RKO (cell line): ENCODE data around the gene TRIM40.

Experiments
- DNase-seq: peaks from one replicate; pipeline ENCODE4 v3.0.0-alpha.2; 2016; ENCODE audit warnings: low spot score

Gene TRIM40

DNA sequence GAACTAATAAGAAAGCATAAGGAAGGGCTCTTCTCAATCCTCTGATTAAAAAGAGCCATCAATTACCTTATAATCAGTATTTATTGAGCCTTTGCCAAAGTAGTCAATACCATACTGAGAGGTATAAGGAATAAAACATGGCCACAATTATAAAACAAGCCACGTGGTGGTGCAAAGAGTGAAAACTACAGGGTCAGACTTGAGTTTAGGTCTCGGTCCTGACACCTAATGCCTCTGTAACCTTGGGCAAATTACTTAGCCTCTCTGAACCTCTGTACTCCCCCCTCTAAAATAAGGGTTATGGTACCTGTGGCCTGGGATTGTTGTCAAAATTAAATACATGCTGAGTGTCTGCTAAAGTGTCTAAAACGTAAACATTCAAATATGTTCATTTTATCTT lies 13.3 kb downstream of the TRIM40 start:
- DNase-seq, result no peak

- DNase-seq, result no peak
These were observed 14.1 kb downstream of the TRIM40 start for GRCh38 chr6:30149858-30150550.

DNA sequence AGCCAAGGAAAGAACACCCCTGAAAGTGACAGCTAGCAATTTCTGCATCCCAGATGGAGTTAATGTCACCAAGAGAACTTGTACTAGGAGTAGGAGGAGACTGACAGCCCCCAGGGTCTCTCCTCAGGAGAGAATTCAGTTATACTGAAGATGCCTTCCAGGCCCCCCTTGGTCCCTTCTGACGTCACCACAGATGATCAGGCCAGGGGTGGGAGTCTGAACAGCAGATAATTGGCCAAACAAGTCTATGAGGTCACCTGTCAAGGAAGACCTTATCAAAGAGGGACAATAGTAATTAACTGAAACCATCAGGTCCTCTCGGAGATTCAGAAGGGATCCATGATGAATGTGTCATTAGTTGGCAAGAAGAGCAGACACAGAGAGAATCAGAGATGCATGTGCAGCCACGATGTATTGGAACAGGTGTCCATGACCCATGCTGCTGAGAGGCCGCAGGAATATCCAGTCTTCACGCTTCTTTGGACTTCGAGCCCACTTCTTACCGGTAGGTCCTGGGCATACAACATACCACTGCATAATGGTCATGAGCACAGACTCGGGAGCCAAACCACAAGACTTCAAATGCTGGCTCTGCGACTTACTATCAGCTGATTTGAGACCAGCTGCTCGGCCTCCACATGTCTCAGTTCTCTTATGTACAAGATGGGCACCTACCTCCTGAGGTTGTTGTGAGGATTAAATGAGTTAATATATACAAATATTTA lies 14.9 kb downstream of the TRIM40 start:
- DNase-seq, result no peak

GRCh38 chr6:30151580-30151979 lies 15.6 kb downstream of the TRIM40 start:
- DNase-seq, result no peak

DNA sequence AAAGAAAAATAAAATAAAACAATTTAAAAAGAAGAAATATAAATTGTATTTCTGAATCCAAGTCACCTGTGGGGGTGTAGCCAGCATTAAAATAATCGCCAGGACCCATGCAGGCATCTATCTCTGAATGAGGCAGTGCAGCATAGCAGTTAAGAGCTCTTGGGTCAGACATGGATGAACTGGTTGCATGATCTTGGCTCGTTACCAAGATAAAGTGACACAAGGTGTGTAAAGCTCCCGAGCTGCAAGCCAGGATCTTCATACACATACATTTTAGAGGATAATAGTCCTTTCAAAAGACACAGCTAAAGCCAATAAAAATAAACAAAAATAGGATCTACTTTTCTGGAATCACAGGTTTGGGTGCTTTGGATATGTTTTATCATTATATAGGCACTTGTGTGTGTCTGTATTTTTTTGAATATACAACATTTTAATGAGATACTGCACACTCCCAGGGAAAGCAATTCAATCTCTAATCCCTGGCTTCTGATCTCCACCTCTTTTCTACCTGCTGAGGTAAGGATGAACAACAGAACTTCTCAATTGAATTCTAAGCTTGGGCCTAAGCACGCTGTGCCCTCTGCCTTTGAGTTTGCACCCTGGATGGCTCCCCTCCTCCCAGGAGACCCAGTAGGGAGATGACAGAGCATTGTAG lies 16.2 kb downstream of the TRIM40 start:
- DNase-seq, result no peak

GRCh38 chr6:30152910-30153610 lies 17.1 kb downstream of the TRIM40 start:
- DNase-seq, result no peak

DNA sequence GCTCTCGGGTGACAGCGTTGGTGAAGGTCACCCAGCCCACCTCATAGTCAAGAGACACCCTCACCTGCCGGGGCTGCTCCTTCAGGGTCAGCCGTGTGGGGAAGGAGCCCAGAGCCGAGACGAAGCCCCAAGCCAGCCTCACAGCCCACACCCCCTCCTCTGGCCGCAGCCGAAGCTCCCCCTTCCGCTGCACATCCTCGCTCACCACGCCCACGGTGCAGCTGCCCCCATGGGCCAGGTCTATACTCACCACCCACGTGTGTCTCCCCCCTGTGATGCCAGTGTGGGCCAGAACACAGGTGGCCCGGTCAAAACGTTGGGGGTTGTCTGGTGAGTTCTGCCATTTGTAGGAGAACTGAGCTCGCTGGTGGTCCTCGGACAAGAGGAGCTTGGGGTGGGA lies 18.1 kb downstream of the TRIM40 start:
- no peak for DNase-seq

DNA sequence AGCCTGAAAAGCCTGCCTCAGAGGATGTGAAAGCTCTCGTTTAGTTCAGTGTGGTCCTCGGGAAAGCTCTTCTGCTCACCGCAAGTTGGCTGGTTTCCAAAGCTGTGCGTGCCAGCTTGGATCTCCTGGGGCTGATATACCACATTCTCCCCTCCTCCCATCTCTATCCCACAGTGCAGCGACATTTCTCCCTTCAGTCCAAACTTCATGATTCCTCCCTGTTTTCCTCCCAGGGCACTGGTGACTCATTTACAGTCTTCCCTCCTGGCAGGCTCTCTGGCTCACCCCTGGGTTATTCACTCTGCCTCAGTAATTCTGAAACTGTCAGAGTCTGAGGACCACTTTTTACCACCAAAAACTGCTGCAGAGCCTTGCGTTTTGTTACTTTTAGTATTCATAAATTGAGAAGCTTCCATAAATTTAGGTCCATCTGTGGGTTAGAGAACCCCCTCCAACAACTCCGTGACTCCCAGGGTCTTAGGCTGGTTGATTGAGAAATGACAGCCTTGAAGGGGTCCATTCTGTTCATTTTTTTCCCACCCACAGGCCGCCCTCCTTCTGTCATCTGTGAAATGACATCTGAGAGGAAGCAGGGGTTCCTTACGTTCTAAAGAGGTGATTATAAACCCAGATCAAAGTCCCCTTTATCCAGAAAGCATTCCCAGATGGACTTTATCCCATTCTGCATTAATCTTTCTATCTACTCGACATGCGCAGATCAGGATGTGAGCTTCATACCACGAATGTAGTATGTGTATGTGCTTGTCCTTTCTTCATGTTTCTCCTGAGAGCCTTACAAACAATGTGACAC lies 19.0 kb downstream of the TRIM40 start:
- DNase-seq, result peak; percentile 64

GRCh38 chr6:30155520-30156261 lies 19.8 kb downstream of the TRIM40 start:
- DNase-seq, result no peak

DNA sequence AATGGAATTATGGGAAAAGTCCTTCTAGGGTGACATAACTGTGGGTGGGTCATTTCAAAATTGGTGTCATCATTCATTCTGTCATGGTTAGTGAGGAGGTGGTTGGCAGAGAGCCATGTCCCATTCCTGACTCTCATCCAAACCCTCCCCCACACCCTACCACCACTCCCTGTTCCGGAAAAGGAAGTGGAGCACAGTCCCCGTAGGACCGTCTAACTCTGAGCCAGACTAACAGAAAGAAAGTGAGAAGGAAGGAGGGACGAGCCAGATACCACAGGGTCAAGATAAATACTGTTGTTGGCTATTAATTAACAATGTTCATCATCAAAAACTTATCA lies 20.3 kb downstream of the TRIM40 start:
- peak; percentile 75 for DNase-seq

GRCh38 chr6:30156774-30157173 lies 20.8 kb downstream of the TRIM40 start:
- DNase-seq, result no peak

DNA sequence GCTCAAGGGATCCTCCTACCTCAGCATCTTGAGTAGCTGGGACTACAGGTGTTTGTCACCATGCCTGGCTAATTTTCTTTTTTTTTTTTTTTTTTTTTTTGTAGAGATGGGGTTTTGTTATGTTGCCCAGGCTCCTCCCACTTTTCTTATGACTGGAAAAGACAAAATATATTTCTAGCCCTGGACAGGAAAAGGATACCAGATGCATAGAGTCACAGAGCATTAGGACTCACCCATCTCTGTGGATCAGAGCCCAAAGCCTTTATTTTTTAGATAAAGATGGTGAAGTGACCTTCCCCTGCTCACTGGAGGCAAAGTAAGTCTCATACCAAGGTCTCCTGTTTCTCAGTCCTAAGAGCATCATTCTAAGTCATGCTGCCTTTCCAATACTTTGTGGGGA lies 21.6 kb downstream of the TRIM40 start:
- DNase-seq, result no peak

DNA sequence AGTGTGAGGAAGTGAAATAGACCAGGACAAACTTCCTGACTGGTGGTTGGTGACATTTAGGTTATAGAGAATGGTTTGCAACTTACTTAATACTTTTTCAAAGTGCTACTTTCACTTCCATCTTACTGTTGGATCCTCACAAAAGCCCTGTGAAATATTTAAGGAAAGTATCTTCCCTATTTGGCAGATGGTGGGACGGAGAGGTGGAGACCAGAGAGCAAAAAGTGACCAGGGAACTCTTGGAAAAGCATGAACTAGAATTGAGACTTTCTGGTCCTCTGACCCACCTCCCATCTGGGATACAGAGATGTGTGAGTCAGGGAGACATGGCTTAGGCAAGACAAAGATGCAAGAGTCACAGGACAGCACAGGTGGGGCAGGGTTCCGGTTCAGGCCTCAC lies 22.1 kb downstream of the TRIM40 start:
- no peak for DNase-seq

DNA sequence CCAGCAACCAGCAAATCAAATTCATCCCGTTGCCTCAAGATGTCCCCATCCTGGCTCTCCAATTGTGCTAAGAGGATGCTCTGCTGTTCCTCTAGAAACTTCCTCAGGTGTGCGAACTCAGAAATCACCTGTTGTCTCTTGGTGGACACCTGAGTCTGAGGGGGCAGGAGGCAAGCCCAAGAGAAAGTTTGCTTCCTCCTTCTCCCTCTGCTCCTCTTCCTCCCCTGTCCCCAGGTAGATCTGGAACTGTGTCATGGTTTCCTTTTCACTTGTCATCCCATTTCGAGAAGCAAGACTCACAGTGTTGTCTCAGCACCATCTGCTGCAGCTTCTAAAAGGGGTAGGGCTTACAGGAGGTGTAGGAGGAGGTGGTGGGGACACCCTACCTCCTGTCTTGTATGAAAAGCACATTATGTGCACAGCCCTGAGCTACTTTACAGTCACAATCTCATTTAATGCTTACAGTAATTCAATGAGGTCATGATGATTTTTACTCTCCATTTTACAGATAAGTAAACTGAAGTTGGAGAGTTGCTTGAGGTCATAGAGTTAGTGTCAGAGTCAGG lies 22.6 kb downstream of the TRIM40 start:
- no peak for DNase-seq

DNA sequence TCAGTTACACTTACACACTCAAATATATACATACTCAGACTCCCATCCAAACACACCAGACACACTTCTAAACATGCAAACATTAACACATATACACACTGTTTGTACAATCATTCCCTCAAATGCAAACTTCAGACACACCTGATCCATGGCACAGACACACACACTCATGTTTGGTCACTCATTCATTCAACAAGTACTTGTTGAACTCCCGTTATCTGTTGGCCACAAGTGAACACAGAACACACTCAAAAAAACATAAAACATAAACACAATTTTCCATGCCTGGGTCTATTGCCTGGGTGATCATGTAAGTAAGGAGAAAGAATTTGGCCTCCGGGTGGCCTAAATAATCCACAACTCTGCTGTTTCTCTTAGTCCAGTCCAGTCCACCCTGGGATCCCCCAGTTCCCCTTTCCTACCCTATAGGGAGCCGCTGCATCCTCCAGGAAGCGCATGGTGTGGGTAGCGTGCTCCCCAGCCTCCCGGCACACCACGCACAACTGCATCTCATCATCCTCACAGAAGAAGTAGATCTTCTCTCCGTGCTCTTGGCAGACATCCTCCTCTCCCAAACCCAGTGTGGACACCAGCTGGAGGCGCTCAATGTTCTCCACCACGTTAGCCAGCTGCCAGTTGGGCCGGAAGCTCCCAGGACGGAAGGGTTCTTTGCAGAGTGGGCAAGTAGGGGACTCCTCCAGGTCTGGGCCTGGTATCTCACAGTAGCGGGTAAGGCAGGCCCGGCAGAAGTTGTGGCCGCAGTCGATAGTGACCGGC lies 24.3 kb downstream of the TRIM40 start:
- DNase-seq, result no peak

DNA sequence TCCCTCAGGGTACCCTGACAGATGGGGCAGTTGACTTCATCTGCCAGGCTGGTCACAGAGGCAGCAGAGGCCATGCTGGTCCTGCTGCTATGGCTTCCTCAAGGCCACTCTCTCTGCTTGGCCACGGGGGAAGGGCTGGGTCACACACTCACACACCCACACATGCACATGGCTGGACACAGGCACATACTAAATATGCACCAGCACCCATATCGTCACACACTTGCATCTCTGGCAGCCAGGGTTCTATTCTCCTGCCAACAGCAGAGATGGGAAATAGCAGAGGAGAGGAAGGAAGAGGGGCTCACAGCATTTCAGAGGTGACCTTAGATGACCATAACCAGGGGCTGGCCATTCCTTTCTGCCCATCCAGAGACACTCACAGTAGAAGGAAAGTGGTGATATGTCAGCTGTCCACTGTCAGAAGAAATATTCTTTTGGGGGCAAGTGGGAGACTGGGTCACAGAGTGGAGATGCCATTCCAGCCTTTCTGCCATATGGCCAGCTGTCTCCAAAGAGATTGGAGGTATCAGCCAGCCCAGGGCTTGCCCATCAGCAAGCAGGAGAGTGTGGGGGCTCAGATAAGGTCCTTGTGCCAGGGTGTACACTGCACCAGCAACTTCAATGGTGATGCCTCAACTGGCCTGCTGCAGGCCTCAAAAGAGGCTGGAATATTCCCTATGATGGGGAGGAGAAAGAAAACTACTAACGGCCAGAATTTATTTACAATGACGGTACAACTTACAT lies 25.0 kb downstream of the TRIM40 start, which contains the start of gene TRIM10:
Gene TRIM10, minus strand, starts transcription at position 427 of the 747 bp plus-strand sequence. Its CDS starts 353 bp downstream, at position 74.
- DNase-seq, result no peak

DNA sequence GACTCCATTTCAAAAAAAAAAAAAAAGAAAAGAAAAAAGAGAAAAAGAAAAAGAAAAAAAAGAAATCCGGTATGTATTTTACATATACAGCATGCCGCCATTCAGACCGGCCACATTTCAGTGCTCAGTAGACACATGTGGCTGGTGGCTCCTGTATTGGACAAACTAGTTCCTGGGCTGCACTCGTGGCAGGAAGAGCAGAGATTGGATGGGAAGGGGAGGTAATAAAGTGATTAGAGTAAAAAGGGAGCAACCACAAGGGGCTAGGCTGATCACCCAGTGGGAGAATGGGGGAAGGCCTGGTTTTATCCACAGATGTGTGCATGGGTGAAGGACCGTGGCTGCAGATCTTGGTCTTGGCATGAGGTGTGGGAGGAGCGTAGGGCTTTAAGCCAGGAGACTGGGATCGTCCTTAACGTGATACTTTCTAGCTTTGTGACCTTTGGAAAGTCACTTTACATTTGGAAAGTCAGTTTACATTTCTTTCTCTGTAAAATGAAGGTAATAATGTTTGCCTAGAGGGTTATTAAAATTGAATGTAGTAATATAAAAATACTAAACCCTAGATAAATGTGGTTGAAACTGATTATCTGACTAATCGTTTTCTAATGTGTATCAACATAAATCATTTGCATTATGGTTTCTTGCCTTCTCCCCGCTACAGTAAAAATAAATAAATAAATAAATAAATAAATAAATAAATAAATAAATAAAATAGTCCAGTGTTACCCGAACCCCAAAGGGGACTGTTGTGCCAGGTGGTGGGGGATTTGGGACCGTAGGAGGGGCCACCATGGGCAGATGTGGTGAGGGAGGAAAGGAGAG lies 26.5 kb downstream of the TRIM40 start:
- DNase-seq, result no peak
